WTC11 (cell line): ENCODE measurements around the gene USP17L20.
"Not testable (repeated sequence)": the region's sequence is repeated elsewhere in the genome, so short reads cannot be mapped to it uniquely, and the experiment has no call there.

Experiments used
- ATF3 ChIP-seq: sonication (generic); formaldehyde crosslinking; conservative IDR thresholded peaks from 2 replicates; pipeline ENCODE4 v1.8.1; 2022; ENCODE audit warnings: mild to moderate bottlenecking, missing genetic modification reagents
- CDX4 ChIP-seq: fragments of 250-450 bp; sonication (Bioruptor Pico); IDR thresholded peaks from 2 replicates; pipeline ENCODE4 v1.9.0; 2021; ENCODE audit warnings: moderate library complexity, mild to moderate bottlenecking, inconsistent platforms, borderline replicate concordance
- CTCF ChIP-seq: fragments of 200-600 bp; IDR thresholded peaks from 2 replicates; pipeline ENCODE4 v1.8.0; 2022; ENCODE audit warnings: antibody characterized with exemption
- IRF2 ChIP-seq: sonication (generic); formaldehyde crosslinking; IDR thresholded peaks from 2 replicates; pipeline ENCODE4 v1.8.0; 2022; ENCODE audit warnings: low read depth, missing genetic modification reagents, borderline replicate concordance
- JUN ChIP-seq: sonication (generic); formaldehyde crosslinking; IDR thresholded peaks from 2 replicates; pipeline ENCODE4 v1.8.0; 2023; ENCODE audit warnings: mild to moderate bottlenecking, missing genetic modification reagents
- TEAD4 ChIP-seq: sonication (generic); formaldehyde crosslinking; IDR thresholded peaks from 2 replicates; pipeline ENCODE4 v1.8.0; 2022; ENCODE audit warnings: mild to moderate bottlenecking, missing genetic modification reagents
- USF2 ChIP-seq: sonication (generic); formaldehyde crosslinking; IDR thresholded peaks from 2 replicates; pipeline ENCODE4 v1.8.1; 2023; ENCODE audit warnings: mild to moderate bottlenecking, missing genetic modification reagents, moderate library complexity

- not testable (repeated sequence) for TF ChIP-seq CDX4 (CRISPR knock-in tag); CTCF; USF2 (CRISPR knock-in tag); ATF3 (CRISPR knock-in tag); IRF2 (CRISPR knock-in tag); JUN (CRISPR knock-in tag); TEAD4 (CRISPR knock-in tag)
Observed at GRCh38 chr4:9247953-9248680, 9.8 kb upstream of the USP17L20 start, which contains the start of gene USP17L18.
